GM19324 (cell line): ENCODE data around the gene TSC1.

ENCODE experiments used
- ATAC-seq: cut with Tn5 transposase; IDR thresholded peaks from one replicate; pipeline ENCODE4 v1.9.1; 2021; ENCODE audit warnings: mild to moderate bottlenecking, moderate library complexity; ENCODE audit not compliant: unreplicated experiment, low FRiP score

TSC1 gene

DNA sequence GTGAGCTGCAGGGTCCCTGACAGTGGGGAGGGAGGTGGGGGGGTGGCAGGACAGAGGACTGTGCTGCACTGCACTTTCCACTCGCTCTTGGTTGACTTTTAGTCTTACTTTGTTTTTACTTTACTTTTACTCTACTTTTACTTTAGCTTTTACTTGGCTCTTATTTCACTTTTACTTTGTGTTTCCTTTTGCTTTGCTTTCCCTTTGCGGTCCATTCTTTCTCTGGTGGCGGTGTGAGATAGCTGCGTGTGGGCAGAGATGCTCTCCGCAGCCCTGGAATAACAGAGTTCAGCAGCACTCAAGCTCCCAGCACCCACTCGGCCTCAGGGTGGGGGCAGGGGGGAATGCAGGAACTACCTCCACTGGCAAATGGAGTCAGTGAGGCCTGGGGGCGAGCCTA lies 71.0 kb downstream of the TSC1 start:
- no peak for ATAC-seq

GRCh38 chr9:132869266-132869665 lies 75.2 kb downstream of the TSC1 start:
- no peak for ATAC-seq

DNA sequence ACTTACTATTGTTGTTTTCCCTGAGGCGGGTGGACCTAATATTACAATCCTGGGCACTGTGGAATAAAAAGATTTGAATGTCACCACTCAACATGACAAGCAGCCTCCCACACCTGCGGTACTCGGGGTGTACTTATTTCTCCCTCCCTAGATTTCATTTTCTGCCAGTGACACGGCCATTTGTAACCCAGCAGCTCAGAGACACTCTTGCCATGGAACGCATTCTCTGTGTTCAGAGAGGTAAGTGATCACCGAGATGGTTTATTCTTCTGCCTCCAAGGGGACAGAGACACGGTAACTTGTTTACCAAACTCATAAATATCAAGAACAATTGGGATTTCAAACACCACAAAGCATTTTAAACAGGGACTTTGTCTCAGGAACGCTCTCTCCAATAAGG lies 77.5 kb downstream of the TSC1 start:
- ATAC-seq: no peak

- no peak for ATAC-seq
Measured at GRCh38 chr9:132864691-132865090, 79.7 kb downstream of the TSC1 start.

DNA sequence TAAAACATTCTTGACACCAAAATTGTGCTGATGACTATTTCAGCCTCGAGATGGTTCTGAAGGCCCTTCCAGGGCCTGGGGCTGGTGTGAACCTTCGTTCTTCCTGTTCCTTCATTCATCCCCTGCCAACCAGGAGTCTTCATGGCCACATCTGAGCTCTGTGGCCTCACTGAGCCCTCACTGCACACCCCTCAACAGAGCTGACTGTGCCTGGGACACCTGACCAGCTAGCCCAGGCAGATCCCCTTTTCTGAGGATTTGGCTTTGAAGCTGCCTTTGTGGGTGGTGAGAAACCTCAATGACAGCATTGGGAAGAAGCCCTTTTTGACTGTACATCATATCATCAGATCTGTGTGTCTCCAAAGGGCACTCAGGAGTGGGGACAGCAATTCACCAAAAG lies 80.1 kb downstream of the TSC1 start:
- ATAC-seq: no peak

- no peak for ATAC-seq
Measured at GRCh38 chr9:132863096-132863495, 81.3 kb downstream of the TSC1 start.

DNA sequence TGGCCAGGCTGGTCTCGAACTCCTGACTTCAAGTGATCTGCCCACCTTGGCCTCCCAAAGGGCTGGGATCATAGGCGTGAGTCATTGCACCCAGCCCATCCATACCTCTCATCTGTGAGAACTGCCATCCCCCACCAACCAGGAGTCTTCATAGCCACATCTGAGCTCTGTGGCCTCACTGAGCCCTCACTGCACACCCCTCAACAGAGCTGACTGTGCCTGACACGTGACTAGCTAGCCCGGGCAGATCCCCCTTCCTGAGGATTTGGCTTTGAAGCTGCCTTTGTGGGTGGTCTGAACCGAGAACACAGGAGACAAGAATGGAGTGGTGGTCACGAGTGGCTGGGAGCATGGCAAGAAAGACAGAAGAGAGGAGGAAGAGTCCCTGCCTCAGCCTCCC lies 81.9 kb downstream of the TSC1 start:
- ATAC-seq: no peak

GRCh38 chr9:132861666-132862065 lies 82.8 kb downstream of the TSC1 start:
- no peak for ATAC-seq

GRCh38 chr9:132858751-132859150 lies 85.7 kb downstream of the TSC1 start:
- ATAC-seq: no peak

DNA sequence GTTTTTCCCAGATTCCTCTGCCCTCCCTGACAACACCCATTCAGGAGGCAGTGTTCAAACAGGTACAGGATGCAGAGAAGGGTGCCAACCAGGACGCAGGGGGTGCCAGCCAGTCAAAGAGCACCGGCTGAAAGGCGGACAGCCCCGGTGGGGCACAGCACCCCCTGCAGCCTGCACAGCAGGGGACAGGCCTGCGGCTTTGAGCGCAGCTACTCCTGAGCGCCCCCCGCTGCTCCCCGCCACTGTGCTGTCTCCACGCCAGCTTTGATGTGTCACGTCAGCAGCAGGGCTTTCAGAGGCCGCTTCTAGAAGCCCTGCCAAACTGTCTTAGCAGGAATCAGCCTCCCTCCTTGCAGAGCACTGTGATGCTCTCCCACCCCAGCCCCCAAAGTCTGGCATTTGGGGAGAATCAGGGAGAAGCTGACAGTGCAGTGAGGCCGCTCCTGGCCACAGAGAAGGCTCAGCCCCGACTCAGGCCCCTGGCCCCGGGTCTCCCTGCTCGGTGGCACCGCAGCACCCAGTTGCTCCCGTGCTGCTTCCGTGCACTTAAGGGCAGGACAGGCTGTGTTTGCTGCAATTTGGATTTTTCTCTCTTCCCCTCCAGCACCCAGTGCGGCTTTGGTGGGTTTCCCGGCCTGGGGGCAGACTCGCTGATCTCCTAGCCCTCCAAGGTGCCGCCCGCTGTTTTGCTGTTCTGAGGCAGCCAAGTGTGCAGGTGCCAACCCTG lies 86.6 kb downstream of the TSC1 start:
- ATAC-seq: no peak

DNA sequence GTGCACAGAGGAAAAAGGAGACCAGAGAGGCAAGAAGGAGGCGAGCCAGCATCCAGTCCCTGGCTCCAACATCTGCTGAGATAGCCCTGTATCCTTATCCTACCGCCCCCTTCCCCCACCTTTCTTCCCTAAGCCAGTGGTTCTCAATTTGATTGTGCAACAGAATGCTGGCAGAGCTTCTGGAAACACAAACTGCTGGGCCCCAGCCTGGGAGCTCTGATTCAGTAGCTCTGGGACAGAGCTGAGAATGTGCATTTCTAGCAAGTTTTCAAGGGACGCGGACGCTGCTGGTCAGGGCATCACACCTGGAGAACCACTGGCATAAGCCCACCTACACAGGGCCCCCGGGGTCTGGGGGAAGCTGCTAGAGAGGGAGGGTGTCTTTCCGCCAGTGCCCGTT lies 87.4 kb downstream of the TSC1 start:
- ATAC-seq: no peak

DNA sequence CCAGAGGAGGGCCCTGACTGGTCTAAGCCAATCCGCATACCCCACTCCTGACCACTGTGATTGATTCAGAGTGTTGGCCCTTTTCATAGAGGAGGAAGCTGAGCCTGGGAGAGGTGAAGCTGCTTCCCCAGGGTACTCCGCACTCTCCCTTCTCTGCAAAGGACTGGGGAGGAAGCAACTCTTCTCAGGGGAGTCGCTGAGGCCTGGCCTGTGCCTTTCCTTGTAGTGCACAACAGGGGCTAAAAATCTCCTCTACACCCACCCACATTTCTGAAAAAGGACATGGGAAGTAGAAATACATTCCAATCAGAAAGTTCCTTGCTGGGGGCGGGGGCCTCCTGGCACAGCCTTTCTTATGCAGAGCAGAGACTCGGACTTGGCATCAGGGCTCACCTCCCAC lies 88.5 kb downstream of the TSC1 start:
- no peak for ATAC-seq

GRCh38 chr9:132854832-132855231 lies 89.6 kb downstream of the TSC1 start:
- ATAC-seq: no peak

- ATAC-seq: no peak
Measured at GRCh38 chr9:132853482-132853881, 90.9 kb downstream of the TSC1 start.

DNA sequence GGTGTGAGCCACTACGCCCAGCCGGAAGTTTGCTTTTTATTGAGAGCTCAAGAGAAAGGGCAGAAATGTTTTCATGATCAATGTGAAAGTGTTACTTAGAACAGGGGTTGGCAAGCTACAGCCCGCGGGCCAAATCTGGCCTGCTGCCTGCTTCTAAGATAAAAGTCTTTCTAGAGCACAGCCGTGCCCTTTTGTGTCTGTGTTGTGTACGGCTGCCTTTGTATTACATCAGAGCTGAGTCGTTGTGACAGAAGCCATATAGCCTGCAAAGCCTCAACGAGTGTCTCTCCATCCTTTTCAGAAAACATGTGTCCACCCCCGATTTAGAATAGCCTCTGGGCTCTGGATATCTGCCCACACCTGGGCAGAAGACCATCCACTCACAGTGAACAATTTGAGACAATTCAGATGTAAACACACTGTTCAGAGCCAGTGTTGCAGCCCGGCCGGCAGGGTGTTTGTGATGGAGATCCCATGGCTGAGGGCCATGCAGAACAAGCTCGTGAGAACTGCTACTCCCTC lies 95.2 kb downstream of the TSC1 start:
- no peak for ATAC-seq

DNA sequence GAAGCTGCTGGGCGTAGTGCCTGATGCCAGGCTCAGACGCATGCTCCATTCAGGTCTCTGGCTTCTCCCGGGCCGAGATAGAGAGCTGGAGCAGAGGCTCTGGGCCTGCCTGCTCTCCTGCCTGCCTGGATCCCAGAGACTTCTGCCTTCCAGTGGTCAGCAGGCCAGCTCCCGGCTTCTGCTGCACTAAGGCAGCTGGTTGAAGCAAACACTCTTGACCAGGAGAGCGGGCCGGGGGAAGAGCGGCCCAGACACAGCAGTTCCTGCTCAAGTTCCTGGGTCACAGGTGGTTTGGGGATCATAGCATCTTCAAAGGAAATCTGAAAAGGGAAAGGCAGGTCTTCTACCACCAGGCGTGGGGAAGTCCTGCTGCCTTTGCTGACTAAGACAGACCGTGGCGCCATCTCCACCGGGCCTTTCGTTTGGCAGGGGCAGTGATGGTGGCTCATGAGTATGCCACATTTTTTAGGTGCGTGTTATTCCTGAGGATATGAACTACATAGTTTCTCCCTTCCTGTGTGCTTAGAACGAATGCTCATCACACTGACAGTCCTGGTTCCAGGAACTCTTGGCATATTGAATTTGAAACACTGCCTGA lies 97.4 kb downstream of the TSC1 start:
- no peak for ATAC-seq

DNA sequence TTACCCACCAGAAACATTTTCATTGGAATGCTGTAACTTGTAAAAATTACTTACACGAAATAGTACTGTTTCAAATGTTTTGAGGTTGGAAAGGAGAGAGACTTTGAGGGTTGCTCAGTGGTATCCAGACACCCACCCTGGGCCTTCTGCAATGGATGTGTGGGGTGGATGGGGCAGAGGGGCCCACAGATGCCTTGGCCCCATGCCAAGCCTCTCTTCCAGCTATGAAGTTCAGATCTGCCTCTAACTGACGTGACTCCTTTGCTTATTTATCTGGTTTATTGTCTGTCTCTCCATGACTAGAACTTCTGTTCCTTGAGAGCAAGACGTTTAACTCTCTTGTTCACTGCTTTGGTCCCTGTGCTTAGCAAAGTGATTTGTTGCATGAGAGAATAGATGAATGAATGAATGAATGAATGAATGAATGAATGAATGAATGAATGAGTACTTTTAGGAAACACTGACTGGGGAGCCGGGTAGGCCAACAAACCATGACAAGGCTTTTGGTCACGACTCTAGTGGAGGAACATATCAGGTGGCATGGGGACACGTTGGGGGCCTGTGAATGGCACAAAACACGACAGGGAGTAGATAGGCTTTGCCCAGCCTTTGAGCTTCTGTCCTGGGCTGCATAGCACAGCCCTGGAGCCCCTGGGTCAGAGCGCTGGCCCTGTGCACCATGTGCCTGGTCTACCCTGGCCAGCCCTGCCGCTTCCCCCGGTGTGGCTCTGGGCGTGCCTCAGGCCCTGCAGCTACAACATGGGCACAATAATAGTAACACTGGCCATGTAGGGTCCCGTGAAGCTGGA lies 98.1 kb downstream of the TSC1 start:
- no peak for ATAC-seq

GRCh38 chr9:132842124-132843044 lies 102.0 kb downstream of the TSC1 start:
- no peak for ATAC-seq
